ENCODE measurements around the gene APCDD1L. TPM values are rescaled to one million over a fixed set of nuclear protein-coding genes. Genes with fewer than 3 reads are reported as not detected.
A peak's percentile ranks its signal among the peaks of the same experiment; 100 is the strongest.

APCDD1L gene
- total and polyA plus RNA-seq, 11 donors: 0.24 to 1.1 (median 0.60) TPM; not detected in 2

DNA sequence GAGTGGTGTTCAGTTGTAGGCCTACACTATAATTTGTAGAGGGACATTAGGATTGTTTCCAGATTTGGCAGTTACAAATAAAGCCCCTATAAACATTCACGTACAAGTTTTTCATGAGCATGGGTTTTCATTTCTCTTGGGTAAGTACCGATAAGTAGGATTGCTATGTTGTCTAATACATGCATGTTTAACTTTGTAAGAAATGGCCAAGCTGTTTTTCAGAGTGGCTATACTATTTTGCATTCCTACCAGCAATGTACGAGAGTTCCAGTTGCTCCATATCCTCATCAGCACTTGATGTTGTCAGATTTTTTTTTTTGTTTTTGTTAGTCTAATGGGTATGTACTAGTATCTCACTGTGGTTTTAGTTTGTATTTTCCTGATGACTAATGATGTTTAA is 11.2 kb upstream of the APCDD1L start:
- ATAC-seq (no peak), DNase-seq (no peak)
- Histone ChIP-seq H3K4me1 (peaks cover 0 to 13% (median 0%) of the 10 kb centered on the region in 12 donors), H3K9me3 (peaks cover 0 to 54% (median 32%) of the 10 kb centered on the region in 12 donors), H3K27me3 (no peaks in the 10 kb centered on the region), H3K27ac (no peak overlapping the region), H3K4me3 (no peak overlapping the region), H3K36me3 (no peaks in the 10 kb centered on the region)
- intact Hi-C loops (cut with DNase I): no loop called here
- WGBS, 4 donors: 97 to 100% (median 98%) methylated on average over 3 of the region's 3 CpGs
- TF ChIP-seq POLR2A (IDR thresholded peaks at IDR 0.05): no peak
- TF ChIP-seq CTCF (IDR thresholded peaks at IDR 0.05): no peak

- intact Hi-C loops (cut with DNase I): no loop called here
- ATAC-seq (no peak), DNase-seq (no peak)
- no peak for TF ChIP-seq CTCF (IDR thresholded peaks at IDR 0.05)
- TF ChIP-seq POLR2A (IDR thresholded peaks at IDR 0.05): no peak
- Histone ChIP-seq H3K4me1 (peaks cover 0 to 13% (median 0%) of the 10 kb centered on the region in 12 donors), H3K27ac (no peak overlapping the region), H3K36me3 (no peaks in the 10 kb centered on the region), H3K9me3 (peaks cover 0 to 38% (median 22%) of the 10 kb centered on the region in 12 donors), H3K4me3 (no peak overlapping the region), H3K27me3 (no peaks in the 10 kb centered on the region)
- 70 to 78% (median 75%) methylated on average over 7 of the region's 7 CpGs for WGBS, 4 donors
These were observed 9.6 kb upstream of the APCDD1L start for GRCh38 chr20:58524814-58525213.

DNA sequence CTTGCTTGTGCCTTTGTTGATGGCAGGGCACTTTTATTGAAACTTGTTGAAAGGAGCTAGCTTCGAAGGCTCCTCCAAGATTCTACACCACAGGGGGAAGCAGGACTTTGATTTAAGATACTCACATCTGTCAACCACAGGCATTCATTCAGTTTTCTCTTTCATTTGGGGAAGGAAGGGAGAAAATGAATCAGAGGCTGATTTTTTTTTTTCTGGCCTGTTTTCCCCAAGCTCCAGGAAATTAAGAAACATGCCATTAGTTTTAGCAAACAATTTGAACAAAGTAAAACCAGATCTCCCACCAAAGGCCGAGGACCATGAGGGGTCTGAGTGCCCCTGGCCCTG is 8.7 kb upstream of the APCDD1L start:
- peak overlapping the region in 4 of 12 donors; percentile 14 to 46 (median 43) for H3K27ac ChIP-seq
- H3K36me3 ChIP-seq: no peaks in the 10 kb centered on the region
- TF ChIP-seq CTCF (IDR thresholded peaks at IDR 0.05): no peak
- TF ChIP-seq POLR2A (IDR thresholded peaks at IDR 0.05): no peak
- peaks cover 0 to 29% (median 18%) of the 10 kb centered on the region in 12 donors for H3K9me3 ChIP-seq
- intact Hi-C loops (cut with DNase I): no loop called here
- no peaks in the 10 kb centered on the region for H3K27me3 ChIP-seq
- WGBS, 4 donors: 41 to 67% (median 54%) methylated on average over 2 of the region's 2 CpGs
- H3K4me3 ChIP-seq: no peak overlapping the region
- H3K4me1 ChIP-seq: peaks cover 0 to 13% (median 0%) of the 10 kb centered on the region in 12 donors
- peak in 1 of 4 donors; percentile 30 for ATAC-seq
- DNase-seq: no peak

DNA sequence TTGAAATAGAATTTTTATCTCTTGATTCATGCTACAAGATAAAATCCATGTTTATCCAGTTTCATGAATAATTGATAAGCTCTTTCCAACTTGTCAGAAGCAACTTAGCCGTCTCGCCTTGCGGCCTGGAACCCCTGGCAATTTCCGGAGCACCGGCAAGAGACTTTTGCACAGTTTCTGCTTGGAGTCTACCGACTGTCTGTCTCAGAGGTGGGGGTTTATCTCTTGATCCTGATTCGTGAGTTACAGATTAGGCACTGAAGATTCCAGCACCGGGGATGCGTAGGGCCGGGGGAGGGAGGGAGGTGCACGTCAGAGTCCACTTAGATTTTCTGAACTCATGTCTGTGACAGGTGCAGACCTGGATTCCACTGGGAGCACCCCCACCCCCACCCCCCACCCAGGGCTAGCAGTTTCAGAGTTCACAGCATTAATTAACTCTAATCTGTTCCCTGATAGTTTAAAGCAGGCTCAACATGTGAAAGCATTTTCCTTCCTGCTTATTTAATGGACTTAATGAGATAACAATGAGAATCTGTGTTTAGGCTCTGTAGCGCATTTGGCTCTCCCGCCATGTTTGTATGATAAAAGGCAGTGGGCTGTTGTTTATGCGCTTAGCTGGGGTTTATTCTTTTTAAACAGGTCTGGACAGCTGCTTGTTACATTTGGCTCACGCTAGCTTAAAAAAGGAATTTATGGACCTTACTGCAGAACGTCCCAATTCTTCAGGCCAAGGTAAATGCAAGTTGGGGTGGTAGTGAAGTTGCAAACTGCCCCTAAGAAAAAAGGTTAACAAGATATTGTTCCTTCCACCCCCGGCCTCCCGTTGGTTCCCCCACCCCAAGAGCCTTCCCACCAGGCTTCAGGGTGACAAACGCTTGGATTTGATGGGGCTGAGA is 8.1 kb upstream of the APCDD1L start:
- DNase-seq (no peak), ATAC-seq (peak in 2 of 4 donors; percentile 9 to 18)
- Histone ChIP-seq H3K9me3 (peaks cover 0 to 25% (median 18%) of the 10 kb centered on the region in 12 donors), H3K27me3 (no peaks in the 10 kb centered on the region), H3K4me3 (no peak overlapping the region), H3K36me3 (no peaks in the 10 kb centered on the region), H3K4me1 (peaks cover 0 to 13% (median 0%) of the 10 kb centered on the region in 12 donors), H3K27ac (peak overlapping the region in 2 of 12 donors; percentile 13 to 14)
- WGBS, 4 donors: 31 to 42% (median 34%) methylated on average over 19 of the region's 19 CpGs
- TF ChIP-seq POLR2A (IDR thresholded peaks at IDR 0.05) (no peak), CTCF (IDR thresholded peaks at IDR 0.05) (no peak)
- intact Hi-C loops (cut with DNase I): no loop called here

All from heart left ventricle (tissue), 16 donors.